GM21717 (cell line): Measurements from ENCODE around the gene CYBA.

Source experiments
- ATAC-seq: cut with Tn5 transposase; IDR thresholded peaks from one replicate; pipeline ENCODE4 v1.9.1; 2021; ENCODE audit warnings: mild to moderate bottlenecking, moderate library complexity; ENCODE audit not compliant: unreplicated experiment

The CYBA gene

GRCh38 chr16:88647178-88648070 is 3.4 kb downstream of the CYBA start:
- no peak for ATAC-seq

GRCh38 chr16:88646345-88647034 is 4.4 kb downstream of the CYBA start:
- ATAC-seq: no peak

- no peak for ATAC-seq
Measured at GRCh38 chr16:88645941-88646340, 4.9 kb downstream of the CYBA start.

GRCh38 chr16:88645455-88645854 is 5.4 kb downstream of the CYBA start:
- no peak for ATAC-seq

GRCh38 chr16:88643644-88643932 is 7.3 kb downstream of the CYBA start:
- ATAC-seq: no peak

GRCh38 chr16:88642881-88643643 is 7.8 kb downstream of the CYBA start:
- no peak for ATAC-seq

- ATAC-seq: no peak
Measured at GRCh38 chr16:88640498-88641247, 10.2 kb downstream of the CYBA start.

GRCh38 chr16:88640039-88640495 is 10.8 kb downstream of the CYBA start:
- ATAC-seq: no peak

GRCh38 chr16:88639231-88640038 is 11.4 kb downstream of the CYBA start:
- no peak for ATAC-seq

GRCh38 chr16:88638323-88639230 is 12.3 kb downstream of the CYBA start, which contains the start of gene IL17C:
Gene IL17C (plus strand): TSS chr16:88638572. CDS start chr16:88638642, 70 bp downstream.
- ATAC-seq: no peak

GRCh38 chr16:88636488-88637265 is 14.2 kb downstream of the CYBA start:
- no peak for ATAC-seq

- ATAC-seq: no peak
Measured at GRCh38 chr16:88635671-88636319, 15.1 kb downstream of the CYBA start.

GRCh38 chr16:88634994-88635670 is 15.7 kb downstream of the CYBA start:
- ATAC-seq: no peak

GRCh38 chr16:88634141-88634993 is 16.5 kb downstream of the CYBA start:
- ATAC-seq: peak; percentile 34

- peak; percentile 27 for ATAC-seq
Measured at GRCh38 chr16:88633684-88634140, 17.1 kb downstream of the CYBA start.

GRCh38 chr16:88632587-88632930 is 18.3 kb downstream of the CYBA start:
- ATAC-seq: no peak
